Measurements from ENCODE around the gene ZCCHC24.

The ZCCHC24 gene

DNA sequence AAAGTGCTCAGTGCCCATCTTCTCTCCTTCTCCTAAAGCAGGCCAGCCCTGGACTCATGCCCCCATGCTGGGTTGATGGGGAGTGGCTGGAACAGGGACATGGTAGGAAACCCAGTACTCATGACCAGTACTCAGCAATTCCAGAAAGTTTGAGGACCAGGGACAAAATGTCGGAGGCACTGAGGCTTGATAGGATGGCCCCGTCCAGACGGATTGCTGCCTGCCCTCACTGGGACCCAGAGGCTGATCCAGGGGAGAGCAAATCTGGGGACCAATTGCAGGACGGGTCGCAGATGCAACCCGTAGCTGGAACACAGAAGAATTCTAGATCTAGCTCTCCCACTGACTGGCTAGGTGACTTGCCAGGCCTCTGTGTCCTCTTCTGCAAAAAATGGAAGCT is 5.1 kb downstream of the ZCCHC24 start:
- no peak overlapping the region for H3K4me3 ChIP-seq (ENCODE audit: low read length)
- H3K4me1 ChIP-seq (ENCODE audit: control insufficient read depth, insufficient read depth, low read length), result peaks cover 80% of the 10 kb centered on the region
- H3K27ac ChIP-seq (ENCODE audit: low read depth, low read length), result peak overlapping the region; percentile 80
- H3K36me3 ChIP-seq (ENCODE audit: control insufficient read depth, insufficient read depth, low read length), result peaks cover 2% of the 10 kb centered on the region
- H3K27me3 ChIP-seq (ENCODE audit: control insufficient read depth, insufficient read depth, low read length), result peaks cover 2% of the 10 kb centered on the region
- no peak overlapping the region for H3K9ac ChIP-seq (ENCODE audit: low read length)

DNA sequence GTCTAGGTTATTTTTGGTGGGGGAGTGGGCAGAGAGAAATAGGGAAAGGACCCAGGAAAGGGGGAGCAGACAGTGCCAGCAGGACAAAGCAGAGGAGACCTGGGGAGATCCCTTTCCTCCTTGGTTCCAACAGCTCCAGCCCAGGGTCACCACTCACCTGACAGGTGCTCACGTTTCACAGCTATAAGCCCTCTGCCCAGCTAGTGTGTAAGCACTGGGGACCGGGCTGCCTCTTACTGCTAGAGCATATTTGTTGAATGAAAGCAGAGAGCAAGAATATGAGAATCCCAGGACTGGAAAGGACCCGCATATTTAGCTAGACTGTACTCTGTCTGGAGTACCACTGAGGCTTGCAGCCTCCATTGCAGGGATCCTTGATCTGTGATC is 6.7 kb downstream of the ZCCHC24 start:
- Histone ChIP-seq H3K9ac (ENCODE audit: low read length) (no peak overlapping the region), H3K4me3 (ENCODE audit: low read length) (no peak overlapping the region), H3K4me1 (ENCODE audit: control insufficient read depth, insufficient read depth, low read length) (peaks cover 89% of the 10 kb centered on the region), H3K36me3 (ENCODE audit: control insufficient read depth, insufficient read depth, low read length) (peaks cover 2% of the 10 kb centered on the region), H3K27ac (ENCODE audit: low read depth, low read length) (peak overlapping the region; percentile 88), H3K27me3 (ENCODE audit: control insufficient read depth, insufficient read depth, low read length) (no peaks in the 10 kb centered on the region)

DNA sequence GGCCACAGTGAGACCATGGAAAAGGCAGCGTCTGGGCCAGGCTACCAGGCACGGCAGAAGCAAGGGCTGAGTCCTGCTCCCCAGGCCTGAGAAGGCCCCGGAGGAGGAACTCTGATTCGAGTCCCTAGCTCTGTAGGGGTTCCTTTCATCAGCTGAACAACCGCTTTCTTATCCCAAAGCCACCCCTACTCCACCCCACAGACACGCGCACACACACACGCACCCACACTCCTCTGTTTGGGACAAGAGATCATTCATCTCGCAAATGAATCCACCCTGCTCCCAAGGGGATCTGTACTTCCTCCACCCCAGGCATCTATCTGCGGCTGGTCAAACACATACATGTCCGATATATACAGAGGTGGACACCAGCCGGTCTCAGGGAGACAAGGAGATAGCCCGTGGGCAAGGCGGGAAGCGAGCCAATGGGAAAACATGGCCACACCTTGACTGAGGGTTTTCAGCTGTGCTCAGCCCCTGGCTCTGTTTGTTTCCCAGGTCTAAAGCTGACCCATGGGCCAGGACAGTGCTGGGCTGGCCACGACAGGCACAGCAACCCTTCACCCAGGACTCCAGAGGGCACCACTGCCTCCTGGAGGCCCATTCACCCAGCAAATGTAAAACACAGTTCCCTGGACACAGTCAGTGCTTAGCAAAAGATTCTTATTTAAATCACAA is 7.3 kb downstream of the ZCCHC24 start:
- H3K4me1 ChIP-seq (ENCODE audit: control insufficient read depth, insufficient read depth, low read length), result peaks cover 89% of the 10 kb centered on the region
- H3K9ac ChIP-seq (ENCODE audit: low read length), result no peak overlapping the region
- H3K27me3 ChIP-seq (ENCODE audit: control insufficient read depth, insufficient read depth, low read length), result no peaks in the 10 kb centered on the region
- peaks cover 2% of the 10 kb centered on the region for H3K36me3 ChIP-seq (ENCODE audit: control insufficient read depth, insufficient read depth, low read length)
- H3K4me3 ChIP-seq (ENCODE audit: low read length), result peak overlapping the region; percentile 0
- H3K27ac ChIP-seq (ENCODE audit: low read depth, low read length), result peak overlapping the region; percentile 88

DNA sequence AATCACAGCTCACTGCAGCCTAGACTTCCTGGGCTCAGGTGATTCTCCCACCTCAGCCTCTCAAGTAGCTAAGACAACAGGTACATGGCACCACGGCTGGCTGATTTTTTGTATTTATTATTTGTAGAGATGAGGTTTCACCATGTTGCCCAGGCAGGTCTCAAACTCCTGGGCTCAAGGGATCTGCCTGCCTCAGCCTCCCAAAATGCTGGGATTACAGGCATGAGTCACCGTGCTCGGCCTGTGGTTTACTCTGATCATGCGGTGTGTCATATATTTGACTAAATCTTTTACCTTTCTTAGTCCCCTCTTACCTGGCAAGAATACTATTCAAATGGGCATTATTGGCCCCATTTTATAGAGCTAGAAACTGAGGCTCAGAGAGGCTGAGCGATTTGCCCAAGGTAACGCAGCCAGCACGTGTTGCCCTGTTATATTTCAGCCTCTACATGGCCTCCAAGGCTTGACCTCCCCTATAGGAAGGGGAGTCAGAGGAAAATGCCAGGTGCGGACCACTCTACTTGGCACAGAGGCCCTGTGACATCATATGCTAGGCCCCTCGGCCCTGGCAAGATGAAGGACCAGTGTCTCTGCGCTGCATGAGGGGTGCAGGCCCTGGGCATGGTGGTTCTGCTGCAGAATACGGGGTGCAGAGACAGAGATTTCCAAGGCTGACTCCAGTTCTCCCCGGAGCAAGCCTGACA is 8.2 kb downstream of the ZCCHC24 start:
- Histone ChIP-seq H3K36me3 (ENCODE audit: control insufficient read depth, insufficient read depth, low read length) (peaks cover 2% of the 10 kb centered on the region), H3K27me3 (ENCODE audit: control insufficient read depth, insufficient read depth, low read length) (no peaks in the 10 kb centered on the region), H3K4me3 (ENCODE audit: low read length) (no peak overlapping the region), H3K4me1 (ENCODE audit: control insufficient read depth, insufficient read depth, low read length) (peaks cover 90% of the 10 kb centered on the region), H3K9ac (ENCODE audit: low read length) (no peak overlapping the region), H3K27ac (ENCODE audit: low read depth, low read length) (peak overlapping the region; percentile 88)

DNA sequence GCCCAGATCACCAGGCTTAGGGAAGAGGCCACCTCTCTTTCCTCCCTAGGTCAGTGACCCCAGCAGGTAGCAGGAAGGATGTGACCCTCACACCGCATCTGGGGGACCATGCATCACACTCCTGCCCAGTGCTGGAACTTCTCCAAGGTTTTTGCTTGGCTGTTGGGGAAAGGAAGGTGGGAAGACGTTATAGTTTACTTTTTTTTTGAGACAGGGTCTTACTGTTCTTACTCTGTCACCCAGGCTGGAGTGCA is 8.6 kb downstream of the ZCCHC24 start:
- Histone ChIP-seq H3K36me3 (ENCODE audit: control insufficient read depth, insufficient read depth, low read length) (peaks cover 2% of the 10 kb centered on the region), H3K4me3 (ENCODE audit: low read length) (no peak overlapping the region), H3K4me1 (ENCODE audit: control insufficient read depth, insufficient read depth, low read length) (peaks cover 90% of the 10 kb centered on the region), H3K27ac (ENCODE audit: low read depth, low read length) (peak overlapping the region; percentile 88), H3K9ac (ENCODE audit: low read length) (no peak overlapping the region), H3K27me3 (ENCODE audit: control insufficient read depth, insufficient read depth, low read length) (no peaks in the 10 kb centered on the region)

DNA sequence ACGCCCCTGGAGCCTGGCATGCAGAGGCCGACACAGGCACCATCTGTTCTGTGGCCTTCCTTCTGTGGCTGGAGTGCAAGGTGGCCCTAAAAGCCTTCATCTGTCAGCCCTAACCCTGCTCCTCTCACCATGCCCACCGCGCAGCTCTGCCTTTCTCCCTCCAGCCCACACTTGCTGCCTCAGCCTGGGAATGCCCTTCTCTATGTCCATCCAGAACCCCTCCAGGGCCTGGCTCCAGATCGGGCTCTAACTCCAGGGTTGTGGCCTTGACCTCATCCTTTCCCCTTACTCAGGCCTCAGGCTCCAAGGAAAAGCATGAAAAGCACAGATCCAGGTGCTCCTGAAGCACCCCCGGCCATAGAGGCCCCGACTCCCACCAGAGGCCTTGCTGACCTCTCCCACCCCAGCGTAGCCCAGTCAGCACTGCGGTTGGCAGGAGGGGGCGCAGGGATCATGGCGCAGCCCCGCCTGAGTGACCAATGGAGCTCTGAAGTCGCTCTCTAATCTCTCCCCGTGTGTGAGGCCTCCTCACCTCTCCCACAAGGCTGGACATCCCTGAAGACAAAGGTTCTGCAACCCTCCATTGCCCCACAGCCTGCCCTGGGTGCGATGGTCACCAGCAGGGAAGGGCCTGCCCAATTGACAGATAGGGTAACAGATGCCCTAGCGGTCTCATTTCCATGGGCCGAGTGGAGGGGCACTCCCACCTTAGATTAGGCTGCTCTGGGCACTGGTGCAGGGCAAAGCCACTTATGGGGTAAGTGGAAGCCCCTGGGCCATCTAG is 9.2 kb downstream of the ZCCHC24 start:
- H3K4me1 ChIP-seq (ENCODE audit: control insufficient read depth, insufficient read depth, low read length), result peaks cover 87% of the 10 kb centered on the region

DNA sequence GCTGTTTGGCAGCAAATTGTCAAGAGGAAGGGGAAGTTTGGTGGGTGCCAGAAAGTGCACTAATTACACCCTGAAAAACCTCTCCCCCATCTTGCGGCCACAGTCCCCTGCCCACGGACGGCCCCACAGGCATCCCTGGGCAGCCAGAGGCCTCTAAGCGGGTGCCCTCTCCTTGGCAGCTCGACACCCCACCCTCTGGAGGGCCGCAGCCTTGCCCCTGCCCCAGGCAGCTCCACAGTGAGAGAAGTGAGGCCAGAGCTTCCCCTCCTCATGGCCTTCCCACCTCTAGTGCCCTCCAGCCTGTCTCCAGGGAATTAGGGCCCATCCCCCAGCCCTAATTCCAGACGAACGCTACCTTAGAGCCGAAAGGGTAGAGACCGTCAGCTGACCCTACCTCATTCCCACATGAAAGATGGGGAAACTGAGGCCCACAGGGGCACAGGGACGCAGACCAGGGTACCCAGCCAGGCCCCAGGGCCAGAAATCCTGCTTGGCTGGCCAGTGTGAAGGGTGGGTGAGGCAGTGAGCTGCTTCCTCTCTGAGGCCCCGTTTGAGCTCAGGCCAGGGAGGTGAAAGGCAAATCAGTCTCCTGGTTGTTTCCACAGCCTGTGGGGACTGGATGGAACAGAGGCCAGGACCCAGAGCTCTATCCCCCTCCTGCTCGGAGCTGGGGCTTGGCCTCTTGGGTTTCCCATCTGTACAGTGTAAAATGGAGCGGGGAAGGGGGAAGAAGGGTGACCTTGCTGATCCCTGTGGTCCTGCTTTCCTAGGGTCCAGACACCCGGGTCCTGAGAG is 10.0 kb downstream of the ZCCHC24 start:
- peaks cover 87% of the 10 kb centered on the region for H3K4me1 ChIP-seq (ENCODE audit: control insufficient read depth, insufficient read depth, low read length)
- H3K27me3 ChIP-seq (ENCODE audit: control insufficient read depth, insufficient read depth, low read length), result no peaks in the 10 kb centered on the region
- peaks cover 2% of the 10 kb centered on the region for H3K36me3 ChIP-seq (ENCODE audit: control insufficient read depth, insufficient read depth, low read length)
- no peak overlapping the region for H3K9ac ChIP-seq (ENCODE audit: low read length)
- H3K27ac ChIP-seq (ENCODE audit: low read depth, low read length), result peak overlapping the region; percentile 88
- no peak overlapping the region for H3K4me3 ChIP-seq (ENCODE audit: low read length)

More for the DNA sequence above, 9.2 kb downstream of the ZCCHC24 start:
- Histone ChIP-seq H3K9ac (ENCODE audit: low read length) (no peak overlapping the region), H3K27ac (ENCODE audit: low read depth, low read length) (peak overlapping the region; percentile 88), H3K27me3 (ENCODE audit: control insufficient read depth, insufficient read depth, low read length) (no peaks in the 10 kb centered on the region), H3K4me3 (ENCODE audit: low read length) (no peak overlapping the region), H3K36me3 (ENCODE audit: control insufficient read depth, insufficient read depth, low read length) (peaks cover 2% of the 10 kb centered on the region)

DNA sequence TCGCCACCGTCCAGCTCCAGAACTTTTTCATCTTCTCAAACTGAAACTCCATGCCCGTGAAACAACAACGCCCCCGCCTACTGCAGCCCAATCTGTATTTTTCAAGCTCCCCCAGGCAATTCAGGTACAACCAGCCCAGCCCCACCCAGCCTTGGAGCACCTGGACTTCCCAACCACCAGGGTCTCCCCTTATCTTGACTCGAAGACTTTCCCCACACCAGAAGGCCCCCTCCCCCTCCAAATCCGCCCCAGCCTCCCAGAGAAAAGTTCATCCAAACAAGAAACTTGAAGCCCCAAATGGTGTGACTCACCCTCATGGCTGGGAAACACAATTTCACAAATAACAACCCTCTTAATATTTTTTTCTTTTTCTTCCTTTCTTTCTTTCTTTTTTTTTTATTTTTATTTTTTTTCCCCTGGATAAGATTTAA is 10.6 kb downstream of the ZCCHC24 start:
- Histone ChIP-seq H3K27ac (ENCODE audit: low read depth, low read length) (peak overlapping the region; percentile 88), H3K27me3 (ENCODE audit: control insufficient read depth, insufficient read depth, low read length) (no peaks in the 10 kb centered on the region), H3K9ac (ENCODE audit: low read length) (no peak overlapping the region), H3K4me3 (ENCODE audit: low read length) (no peak overlapping the region), H3K36me3 (ENCODE audit: control insufficient read depth, insufficient read depth, low read length) (peaks cover 5% of the 10 kb centered on the region), H3K4me1 (ENCODE audit: control insufficient read depth, insufficient read depth, low read length) (peaks cover 83% of the 10 kb centered on the region)

DNA sequence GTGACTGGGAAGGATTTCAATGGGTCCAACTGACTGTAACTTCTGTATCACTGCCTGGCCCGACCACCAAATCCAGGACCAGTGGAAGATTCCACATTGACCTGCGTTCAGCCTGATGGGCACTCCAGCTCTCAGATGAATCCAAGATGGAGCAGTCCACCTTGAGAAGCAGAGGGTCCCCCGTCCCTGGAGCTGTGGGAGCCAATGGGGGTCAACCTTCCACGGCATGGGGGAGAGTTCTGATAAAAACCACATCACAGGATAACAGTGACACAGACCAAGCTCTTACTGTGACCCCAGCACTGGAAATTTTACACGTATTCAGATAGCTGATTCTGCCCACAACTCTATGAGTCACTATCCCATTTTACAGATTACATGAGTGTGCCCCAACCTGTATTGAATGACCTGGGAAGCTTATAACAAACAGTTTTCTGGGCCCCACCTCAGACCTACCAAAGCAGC is 11.2 kb downstream of the ZCCHC24 start:
- Histone ChIP-seq H3K4me3 (ENCODE audit: low read length) (no peak overlapping the region), H3K27me3 (ENCODE audit: control insufficient read depth, insufficient read depth, low read length) (no peaks in the 10 kb centered on the region), H3K36me3 (ENCODE audit: control insufficient read depth, insufficient read depth, low read length) (peaks cover 7% of the 10 kb centered on the region), H3K4me1 (ENCODE audit: control insufficient read depth, insufficient read depth, low read length) (peaks cover 80% of the 10 kb centered on the region), H3K27ac (ENCODE audit: low read depth, low read length) (peak overlapping the region; percentile 88), H3K9ac (ENCODE audit: low read length) (no peak overlapping the region)

DNA sequence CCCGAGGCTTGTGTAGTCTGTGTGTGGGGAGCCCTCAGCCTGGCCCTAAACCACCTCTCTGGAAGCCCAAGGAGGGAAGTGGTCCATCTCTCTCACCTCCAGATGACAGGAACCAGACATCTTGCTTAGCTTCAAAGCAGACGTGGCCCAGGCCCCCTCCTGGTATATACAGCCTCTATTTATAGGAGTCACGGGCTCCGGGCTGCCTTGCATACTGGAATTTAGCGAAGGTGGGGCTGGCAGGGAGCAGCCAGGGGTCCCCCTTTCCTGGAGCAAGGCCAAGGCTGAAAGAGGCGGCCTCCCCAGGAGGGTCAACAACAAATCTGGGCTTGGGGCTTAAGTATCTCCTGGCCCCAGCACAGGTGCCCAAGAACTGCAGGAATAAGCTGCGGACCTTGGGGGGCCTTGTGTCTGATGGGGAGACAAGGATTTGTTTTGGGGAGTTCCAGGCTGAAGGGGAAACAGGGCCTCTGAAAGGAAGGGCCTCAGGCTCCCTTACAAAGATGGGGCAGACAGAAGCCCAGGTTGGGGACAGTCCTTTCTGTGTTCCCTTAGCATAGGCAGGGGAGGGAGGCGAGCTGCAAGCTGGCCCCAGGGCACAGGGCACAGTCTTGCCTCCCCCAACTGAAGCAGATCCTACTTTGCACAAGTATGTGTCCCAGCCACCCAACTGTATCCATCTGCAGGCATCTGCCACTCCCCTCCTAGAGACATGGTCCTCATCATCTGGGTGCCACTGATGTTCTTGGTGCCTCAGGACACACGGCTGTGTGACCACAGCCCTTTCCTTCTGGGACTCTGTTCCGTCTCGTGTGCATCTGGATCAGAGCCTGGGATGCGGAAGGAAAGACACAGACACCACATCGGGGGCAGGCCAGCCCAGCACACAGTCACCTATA is 11.9 kb downstream of the ZCCHC24 start:
- H3K27me3 ChIP-seq (ENCODE audit: control insufficient read depth, insufficient read depth, low read length), result no peaks in the 10 kb centered on the region
- H3K4me3 ChIP-seq (ENCODE audit: low read length), result no peak overlapping the region
- H3K4me1 ChIP-seq (ENCODE audit: control insufficient read depth, insufficient read depth, low read length), result peaks cover 73% of the 10 kb centered on the region
- peaks cover 5% of the 10 kb centered on the region for H3K36me3 ChIP-seq (ENCODE audit: control insufficient read depth, insufficient read depth, low read length)
- peak overlapping the region; percentile 88 for H3K27ac ChIP-seq (ENCODE audit: low read depth, low read length)
- no peak overlapping the region for H3K9ac ChIP-seq (ENCODE audit: low read length)

Measured in rectal smooth muscle tissue (tissue), 1 donor.